ENCODE data around the gene CD82. TPM values are rescaled to one million over a fixed set of nuclear protein-coding genes. Genes with fewer than 3 reads are reported as not detected.

CD82 gene
- polyA plus RNA-seq, 1 donor from 2014 or later = 0.84 TPM

DNA sequence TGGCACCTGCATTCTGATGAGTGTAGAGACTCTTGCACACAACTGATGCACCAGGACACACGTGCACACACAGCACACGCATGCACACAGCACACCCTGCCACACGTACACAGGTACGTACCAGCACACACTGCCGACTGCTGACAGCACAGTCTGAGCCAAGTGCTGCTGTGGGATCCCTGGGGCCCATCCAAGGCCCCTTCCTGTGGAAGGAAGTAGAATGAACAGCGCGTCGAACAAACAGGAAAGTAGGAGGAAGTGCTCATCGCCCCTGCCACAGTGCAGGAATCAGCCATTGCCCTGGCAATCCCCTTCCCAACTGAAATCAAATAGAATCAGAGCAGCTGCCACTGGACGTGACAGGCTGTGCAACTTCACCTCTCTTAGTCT lies 57.9 kb downstream of the CD82 start:
- Histone ChIP-seq H3K4me2 (ENCODE audit: low read length) (no peak overlapping the region), H3K9ac (ENCODE audit: low read length) (no peak overlapping the region)
- TF ChIP-seq POLR2AphosphoS5 (IDR thresholded peaks at IDR 0.05) (no peak), REST (IDR thresholded peaks at IDR 0.05; ENCODE audit: borderline replicate concordance) (no peak), RAD21 (conservative IDR thresholded peaks at IDR 0.05) (no peak), MXI1 (conservative IDR thresholded peaks at IDR 0.05; ENCODE audit: poor library complexity, severe bottlenecking) (no peak), TAF1 (IDR thresholded peaks at IDR 0.05; ENCODE audit: low read depth) (no peak), SMC3 (conservative IDR thresholded peaks at IDR 0.05; ENCODE audit: poor library complexity) (no peak), EZH2 (IDR thresholded peaks at IDR 0.05; ENCODE audit: borderline replicate concordance, insufficient read depth, low read length, poor library complexity, severe bottlenecking) (no peak), CTCF (IDR thresholded peaks at IDR 0.05; ENCODE audit: poor library complexity, severe bottlenecking) (no peak), EP300 (conservative IDR thresholded peaks at IDR 0.05; ENCODE audit: poor library complexity, severe bottlenecking) (no peak)

GRCh38 chr11:44623731-44624491 lies 58.4 kb downstream of the CD82 start:
- Histone ChIP-seq H3K9ac (ENCODE audit: low read length) (no peak overlapping the region), H2AFZ (ENCODE audit: low read depth, low read length) (no peak overlapping the region), H3K79me2 (replicated peaks; ENCODE audit: insufficient read depth, low read length) (no peaks in the 10 kb centered on the region), H3K27me3 (ENCODE audit: insufficient read depth, low read depth, low read length) (no peaks in the 10 kb centered on the region), H3K27ac (ENCODE audit: low read length) (no peak overlapping the region), H3K4me3 (ENCODE audit: low read length) (no peak overlapping the region), H3K9me3 (ENCODE audit: low read length) (no peaks in the 10 kb centered on the region), H3F3A (ENCODE audit: insufficient read depth, low read length, poor library complexity, severe bottlenecking) (no peaks in the 10 kb centered on the region), H3K36me3 (ENCODE audit: insufficient read depth, low read length) (no peaks in the 10 kb centered on the region), H3K9me2 (ENCODE audit: insufficient read depth, low read length) (no peaks in the 10 kb centered on the region), H3K4me2 (ENCODE audit: low read length) (no peak overlapping the region), H4K20me1 (ENCODE audit: insufficient read depth) (no peaks in the 10 kb centered on the region)
- no peak for TF ChIP-seq SMC3 (conservative IDR thresholded peaks at IDR 0.05; ENCODE audit: poor library complexity)
- TF ChIP-seq TAF1 (IDR thresholded peaks at IDR 0.05; ENCODE audit: low read depth) = no peak
- TF ChIP-seq RAD21 (conservative IDR thresholded peaks at IDR 0.05) = no peak
- TF ChIP-seq REST (IDR thresholded peaks at IDR 0.05; ENCODE audit: borderline replicate concordance) = no peak
- no peak for TF ChIP-seq EP300 (conservative IDR thresholded peaks at IDR 0.05; ENCODE audit: poor library complexity, severe bottlenecking)
- no peak for TF ChIP-seq MXI1 (conservative IDR thresholded peaks at IDR 0.05; ENCODE audit: poor library complexity, severe bottlenecking)
- TF ChIP-seq POLR2AphosphoS5 (IDR thresholded peaks at IDR 0.05) = no peak
- no peak for TF ChIP-seq EZH2 (IDR thresholded peaks at IDR 0.05; ENCODE audit: borderline replicate concordance, insufficient read depth, low read length, poor library complexity, severe bottlenecking)
- TF ChIP-seq CTCF (IDR thresholded peaks at IDR 0.05; ENCODE audit: poor library complexity, severe bottlenecking) = no peak

More for the DNA sequence above, 57.9 kb downstream of the CD82 start:
- Histone ChIP-seq H3K27ac (ENCODE audit: low read length) (no peak overlapping the region), H3K36me3 (ENCODE audit: insufficient read depth, low read length) (no peaks in the 10 kb centered on the region), H3K4me3 (ENCODE audit: low read length) (no peak overlapping the region), H2AFZ (ENCODE audit: low read depth, low read length) (no peak overlapping the region), H3F3A (ENCODE audit: insufficient read depth, low read length, poor library complexity, severe bottlenecking) (no peaks in the 10 kb centered on the region), H3K79me2 (replicated peaks; ENCODE audit: insufficient read depth, low read length) (no peaks in the 10 kb centered on the region), H3K9me2 (ENCODE audit: insufficient read depth, low read length) (no peaks in the 10 kb centered on the region), H3K9me3 (ENCODE audit: low read length) (no peaks in the 10 kb centered on the region), H3K27me3 (ENCODE audit: insufficient read depth, low read depth, low read length) (no peaks in the 10 kb centered on the region), H4K20me1 (ENCODE audit: insufficient read depth) (no peaks in the 10 kb centered on the region)

All from neural cell (in vitro differentiated cells).